Measurements from ENCODE around the gene HDAC4.

The HDAC4 gene

GRCh38 chr2:239175181-239175580 is 225.6 kb downstream of the HDAC4 start:
- H3K4me1 ChIP-seq (ENCODE audit: insufficient read depth, low read length, severe bottlenecking), result no peaks in the 10 kb centered on the region
- H3K9me2 ChIP-seq (ENCODE audit: low read depth, low read length), result no peaks in the 10 kb centered on the region
- H3K27me3 ChIP-seq (ENCODE audit: insufficient read depth, low read length), result no peaks in the 10 kb centered on the region
- H3K4me3 ChIP-seq (ENCODE audit: low read depth, low read length, poor library complexity, severe bottlenecking), result no peak overlapping the region
- H3K4me2 ChIP-seq (ENCODE audit: low read length), result no peak overlapping the region
- no peak overlapping the region for H3K9ac ChIP-seq (ENCODE audit: low read length)
- TF ChIP-seq EZH2 (IDR thresholded peaks at IDR 0.05; ENCODE audit: borderline replicate concordance, low read length), result no peak
- TF ChIP-seq, protein P1, sequence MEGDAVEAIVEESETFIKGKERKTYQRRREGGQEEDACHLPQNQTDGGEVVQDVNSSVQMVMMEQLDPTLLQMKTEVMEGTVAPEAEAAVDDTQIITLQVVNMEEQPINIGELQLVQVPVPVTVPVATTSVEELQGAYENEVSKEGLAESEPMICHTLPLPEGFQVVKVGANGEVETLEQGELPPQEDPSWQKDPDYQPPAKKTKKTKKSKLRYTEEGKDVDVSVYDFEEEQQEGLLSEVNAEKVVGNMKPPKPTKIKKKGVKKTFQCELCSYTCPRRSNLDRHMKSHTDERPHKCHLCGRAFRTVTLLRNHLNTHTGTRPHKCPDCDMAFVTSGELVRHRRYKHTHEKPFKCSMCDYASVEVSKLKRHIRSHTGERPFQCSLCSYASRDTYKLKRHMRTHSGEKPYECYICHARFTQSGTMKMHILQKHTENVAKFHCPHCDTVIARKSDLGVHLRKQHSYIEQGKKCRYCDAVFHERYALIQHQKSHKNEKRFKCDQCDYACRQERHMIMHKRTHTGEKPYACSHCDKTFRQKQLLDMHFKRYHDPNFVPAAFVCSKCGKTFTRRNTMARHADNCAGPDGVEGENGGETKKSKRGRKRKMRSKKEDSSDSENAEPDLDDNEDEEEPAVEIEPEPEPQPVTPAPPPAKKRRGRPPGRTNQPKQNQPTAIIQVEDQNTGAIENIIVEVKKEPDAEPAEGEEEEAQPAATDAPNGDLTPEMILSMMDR (IDR thresholded peaks at IDR 0.05; ENCODE audit: low read length), result no peak
- no peaks in the 10 kb centered on the region for H3K36me3 ChIP-seq (ENCODE audit: insufficient read depth, low read length)
- H3K27ac ChIP-seq (ENCODE audit: low read depth, low read length, poor library complexity, severe bottlenecking), result no peak overlapping the region
- H3K9me3 ChIP-seq (ENCODE audit: low read length), result peaks cover 6% of the 10 kb centered on the region; the same call in 1 of the 2 replicates
- no peaks in the 10 kb centered on the region for H4K20me1 ChIP-seq (ENCODE audit: insufficient read depth, low read length)
- H3F3A ChIP-seq (ENCODE audit: insufficient read depth, low read length), result no peaks in the 10 kb centered on the region
- no peaks in the 10 kb centered on the region for H3K79me2 ChIP-seq (ENCODE audit: insufficient read depth, low read length)
- H2AFZ ChIP-seq (ENCODE audit: low read length), result no peak overlapping the region

GRCh38 chr2:239173301-239173700 is 227.5 kb downstream of the HDAC4 start:
- Histone ChIP-seq H4K20me1 (ENCODE audit: insufficient read depth, low read length) (no peaks in the 10 kb centered on the region), H3K4me3 (ENCODE audit: low read depth, low read length, poor library complexity, severe bottlenecking) (no peak overlapping the region), H3K9me2 (ENCODE audit: low read depth, low read length) (no peaks in the 10 kb centered on the region), H3K27me3 (ENCODE audit: insufficient read depth, low read length) (no peaks in the 10 kb centered on the region), H3K9me3 (ENCODE audit: low read length) (peaks cover 6% of the 10 kb centered on the region; the same call in 1 of the 2 replicates), H3K36me3 (ENCODE audit: insufficient read depth, low read length) (no peaks in the 10 kb centered on the region), H2AFZ (ENCODE audit: low read length) (no peak overlapping the region), H3K79me2 (ENCODE audit: insufficient read depth, low read length) (no peaks in the 10 kb centered on the region), H3K4me2 (ENCODE audit: low read length) (no peak overlapping the region), H3F3A (ENCODE audit: insufficient read depth, low read length) (no peaks in the 10 kb centered on the region), H3K4me1 (ENCODE audit: insufficient read depth, low read length, severe bottlenecking) (no peaks in the 10 kb centered on the region), H3K27ac (ENCODE audit: low read depth, low read length, poor library complexity, severe bottlenecking) (no peak overlapping the region), H3K9ac (ENCODE audit: low read length) (no peak overlapping the region)
- no peak for TF ChIP-seq EZH2 (IDR thresholded peaks at IDR 0.05; ENCODE audit: borderline replicate concordance, low read length)
- TF ChIP-seq, protein P1 (IDR thresholded peaks at IDR 0.05; ENCODE audit: low read length), result no peak

DNA sequence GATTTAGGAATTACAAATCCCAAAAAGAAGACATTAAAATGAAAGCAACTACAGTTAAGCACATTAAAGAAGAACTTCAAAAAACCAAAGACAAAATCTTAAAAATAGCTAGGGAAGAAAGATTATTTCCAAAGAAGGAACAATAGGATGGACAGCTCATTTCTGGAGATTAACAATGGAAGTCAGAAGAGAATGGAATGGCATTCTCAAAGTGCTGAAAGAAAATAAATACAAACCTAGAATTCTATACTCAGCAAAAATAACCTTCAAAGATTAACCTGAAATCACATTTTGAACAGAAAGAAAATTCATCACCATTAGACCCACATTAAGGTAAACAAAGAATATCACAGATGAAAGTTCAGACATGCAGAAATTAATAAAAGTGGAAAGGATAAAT is 229.2 kb downstream of the HDAC4 start:
- H3F3A ChIP-seq (ENCODE audit: insufficient read depth, low read length), result no peaks in the 10 kb centered on the region
- no peaks in the 10 kb centered on the region for H3K27me3 ChIP-seq (ENCODE audit: insufficient read depth, low read length)
- H3K9ac ChIP-seq (ENCODE audit: low read length), result no peak overlapping the region
- peaks cover 6% of the 10 kb centered on the region; the same call in 1 of the 2 replicates for H3K9me3 ChIP-seq (ENCODE audit: low read length)
- H3K4me1 ChIP-seq (ENCODE audit: insufficient read depth, low read length, severe bottlenecking), result no peaks in the 10 kb centered on the region
- no peak overlapping the region for H3K4me2 ChIP-seq (ENCODE audit: low read length)
- H2AFZ ChIP-seq (ENCODE audit: low read length), result no peak overlapping the region
- H3K79me2 ChIP-seq (ENCODE audit: insufficient read depth, low read length), result no peaks in the 10 kb centered on the region
- H3K9me2 ChIP-seq (ENCODE audit: low read depth, low read length), result no peaks in the 10 kb centered on the region
- TF ChIP-seq, protein P1 (IDR thresholded peaks at IDR 0.05; ENCODE audit: low read length), result no peak
- TF ChIP-seq EZH2 (IDR thresholded peaks at IDR 0.05; ENCODE audit: borderline replicate concordance, low read length), result no peak
- H4K20me1 ChIP-seq (ENCODE audit: insufficient read depth, low read length), result no peaks in the 10 kb centered on the region
- H3K27ac ChIP-seq (ENCODE audit: low read depth, low read length, poor library complexity, severe bottlenecking), result no peak overlapping the region
- no peaks in the 10 kb centered on the region for H3K36me3 ChIP-seq (ENCODE audit: insufficient read depth, low read length)
- H3K4me3 ChIP-seq (ENCODE audit: low read depth, low read length, poor library complexity, severe bottlenecking), result no peak overlapping the region
